GM12878 (cell line): Measurements from ENCODE around the gene KLK13. TPM values are rescaled to one million over a fixed set of nuclear protein-coding genes. Genes with fewer than 3 reads are reported as not detected.

Source experiments
- ATAC-seq: fragments of 200-7000 bp; cut with Tn5 transposase; 3 replicates; pipeline ENCODE4 v1.9.1; 2020; ENCODE audit warnings: mild to moderate bottlenecking, moderate library complexity
- BruUV-seq: library from RNA; stranded (reverse); fragments of 400-500 nt; replicated peaks from 2 replicates; lab custom pipeline; 2021; lab: Mats Ljungman, UMichigan
- CTCF ChIA-PET: fragments of 300-600 bp; sonication (Branson Sonifier 250); formaldehyde crosslinking; extraction: SDS; loops from one replicate; lab custom pipeline; 2021; ENCODE audit warnings: inconsistent platforms; lab: Yijun Ruan, JAX
- POLR2A ChIA-PET: fragments of 350-600 bp; formaldehyde crosslinking; extraction: SDS; loops from one replicate; lab custom pipeline; 2021; ENCODE audit warnings: inconsistent platforms; lab: Charles Lee
- RAD21 ChIA-PET: fragments of 300-600 bp; sonication (Branson Sonifier 250); formaldehyde crosslinking; loops from one replicate; lab custom pipeline; 2023; ENCODE audit warnings: antibody characterized with exemption; ENCODE audit not compliant: unreplicated experiment; lab: Charles Lee
- SMC1A ChIA-PET: fragments of 300-600 bp; sonication (Branson Sonifier 250); formaldehyde crosslinking; loops from one replicate; lab custom pipeline; 2023; ENCODE audit not compliant: unreplicated experiment, uncharacterized antibody; lab: Charles Lee
- DNase-seq: peaks from one replicate; pipeline ENCODE4 v3.0.0-alpha.2; 2011; ENCODE audit warnings: low read depth, low spot score
- FAIRE-seq: peaks from 3 replicates; lab custom pipeline; 2011; peaks lifted over from hg19 to GRCh38; lab: Jason Lieb, UNC
- H2AFZ ChIP-seq: 2 replicates; pipeline ENCODE4 v1.6.0; 2011; ENCODE audit warnings: low read depth, low read length, control low read depth; ENCODE audit not compliant: control insufficient read depth
- H3K27ac ChIP-seq: 2 replicates; pipeline ENCODE4 v1.5.1; 2011; ENCODE audit warnings: control low read depth; ENCODE audit not compliant: control insufficient read depth, insufficient read depth
- H3K27me3 ChIP-seq, 2 experiments: replicated peaks in 1 of 2; 2 replicates each; pipeline versions ENCODE4 v1.6.0 to v1.6.1; 2011; ENCODE audit warnings: low read length in 1 of 2; ENCODE audit not compliant: control insufficient read depth in 2 of 2, insufficient read depth in 2 of 2
- H3K36me3 ChIP-seq, 2 experiments: 2 replicates each; pipeline ENCODE4 v1.5.1; 2011; ENCODE audit warnings: low read length in 1 of 2; ENCODE audit not compliant: control insufficient read depth in 2 of 2, insufficient read depth in 2 of 2
- H3K4me1 ChIP-seq: 2 replicates; pipeline ENCODE4 v1.6.1; 2011; ENCODE audit warnings: mild to moderate bottlenecking, low read length, moderate library complexity, mixed read lengths; ENCODE audit not compliant: control insufficient read depth, insufficient read depth
- H3K4me2 ChIP-seq: 2 replicates; pipeline ENCODE4 v1.6.0; 2011; ENCODE audit warnings: control low read depth; ENCODE audit not compliant: control insufficient read depth, insufficient read depth
- H3K4me3 ChIP-seq: fragments of 200-600 bp; sonication (generic); 2 replicates; pipeline ENCODE4 v1.5.1; 2016
- H3K79me2 ChIP-seq: 2 replicates; pipeline ENCODE4 v1.6.0; 2011; ENCODE audit warnings: low read length; ENCODE audit not compliant: control insufficient read depth, insufficient read depth
- H3K9ac ChIP-seq: 2 replicates; pipeline ENCODE4 v1.8.0; 2011; ENCODE audit warnings: low read length, control low read depth, mixed read lengths; ENCODE audit not compliant: control insufficient read depth, insufficient read depth
- H3K9me3 ChIP-seq: replicated peaks from 3 replicates; pipeline ENCODE4 v1.5.1; 2011; ENCODE audit warnings: mild to moderate bottlenecking, low read length; ENCODE audit not compliant: control insufficient read depth, insufficient read depth
- H4K20me1 ChIP-seq: 2 replicates; pipeline ENCODE4 v1.6.0; 2011; ENCODE audit not compliant: control insufficient read depth, insufficient read depth
- CTCF ChIP-seq, 3 experiments: IDR thresholded peaks in 2 of 3; conservative IDR thresholded peaks in 1 of 3; 2 replicates each; pipeline ENCODE4 v1.5.1; 2011; ENCODE audit warnings: low read depth in 3 of 3, low read length in 3 of 3, mild to moderate bottlenecking in 3 of 3, control low read depth in 2 of 3, moderate library complexity in 2 of 3, inconsistent platforms in 1 of 3, mixed read lengths in 1 of 3; ENCODE audit not compliant: control insufficient read depth in 2 of 3, insufficient read depth in 1 of 3; ENCODE audit errors: extremely low read depth in 1 of 3
- JUNB ChIP-seq: IDR thresholded peaks from 2 replicates; pipeline ENCODE4 v1.6.1; 2016; ENCODE audit warnings: antibody characterized with exemption, mild to moderate bottlenecking
- RAD21 ChIP-seq: IDR thresholded peaks from 2 replicates; pipeline ENCODE4 v1.6.1; 2011; ENCODE audit warnings: mild to moderate bottlenecking, low read depth, low read length, moderate library complexity; ENCODE audit not compliant: insufficient read depth
- REST ChIP-seq: IDR thresholded peaks from 2 replicates; pipeline ENCODE4 v1.6.1; 2012; ENCODE audit warnings: mild to moderate bottlenecking, low read depth, low read length
- RUNX3 ChIP-seq: IDR thresholded peaks from 2 replicates; pipeline ENCODE4 v1.6.1; 2012; ENCODE audit warnings: low read length, inconsistent platforms
- SMC3 ChIP-seq: IDR thresholded peaks from 2 replicates; pipeline ENCODE4 v1.6.1; 2011; ENCODE audit warnings: low read length, improper control_type of control experiment, borderline replicate concordance
- WGBS: methylation state at CpG from one replicate; pipeline ENCODE4 v1.1.6; 2016; ENCODE audit warnings: low lambda C conversion rate; ENCODE audit not compliant: insufficient replicate concordance, insufficient coverage; ENCODE audit errors: missing lambda C conversion rate; 5-methylcytosine and 5-hydroxymethylcytosine counted together
- in situ Hi-C: fragments of 300-500 bp; cut with MboI; formaldehyde crosslinking; loops from 9 replicates; pipeline ENCODE4 v1.14.3; 2018; ENCODE audit warnings: mixed read lengths
- intact Hi-C: fragments of 100-400 bp; cut with micrococcal nuclease; formaldehyde crosslinking; loops from one replicate; pipeline ENCODE4 v1.14.2; 2022; ENCODE audit not compliant: unreplicated experiment
- polyA plus RNA-seq, 11 experiments: library from polyadenylated mRNA; depleted of rRNA in 4 of 11; unstranded in 6 of 11; stranded (reverse) in 5 of 11; fragments of >200 nt; fragmentation: Nextera tagmentation in 4 of 11; fragmentation: Illumina TruSeq in 1 of 11; extraction: Ambion mirVana in 4 of 11; extraction: Trizol in 1 of 11; gene quantifications; 1 replicate in 1 of 11; 2 replicates in 10 of 11; pipeline versions ENCODE4 v1.2.1 to v1.2.3, GENCODE V29; 2011 to 2016; ENCODE audit warnings: inconsistent platforms in 2 of 11, missing spikeins in 2 of 11, low read depth in 1 of 11
- total RNA-seq, 4 experiments: library from RNA; depleted of rRNA in 3 of 4; stranded (reverse); fragments of >200 nt in 3 of 4; fragmentation: Illumina TruSeq in 1 of 4; extraction: Trizol in 1 of 4; gene quantifications; 2 replicates each; pipeline versions ENCODE4 v1.2.1 to v1.2.3, GENCODE V29; 2013 to 2021
- TF ChIP-seq, protein P1 (sequence below): fragments of 450-650 bp; IDR thresholded peaks from 2 replicates; pipeline ENCODE4 v1.6.1; 2017; ENCODE audit warnings: mild to moderate bottlenecking, moderate library complexity

Gene KLK13
- total and polyA plus RNA-seq, 10 of the 15 experiments (the other 5 are each of a cell fraction or from before 2014, with no cell fraction given) = not detected

DNA sequence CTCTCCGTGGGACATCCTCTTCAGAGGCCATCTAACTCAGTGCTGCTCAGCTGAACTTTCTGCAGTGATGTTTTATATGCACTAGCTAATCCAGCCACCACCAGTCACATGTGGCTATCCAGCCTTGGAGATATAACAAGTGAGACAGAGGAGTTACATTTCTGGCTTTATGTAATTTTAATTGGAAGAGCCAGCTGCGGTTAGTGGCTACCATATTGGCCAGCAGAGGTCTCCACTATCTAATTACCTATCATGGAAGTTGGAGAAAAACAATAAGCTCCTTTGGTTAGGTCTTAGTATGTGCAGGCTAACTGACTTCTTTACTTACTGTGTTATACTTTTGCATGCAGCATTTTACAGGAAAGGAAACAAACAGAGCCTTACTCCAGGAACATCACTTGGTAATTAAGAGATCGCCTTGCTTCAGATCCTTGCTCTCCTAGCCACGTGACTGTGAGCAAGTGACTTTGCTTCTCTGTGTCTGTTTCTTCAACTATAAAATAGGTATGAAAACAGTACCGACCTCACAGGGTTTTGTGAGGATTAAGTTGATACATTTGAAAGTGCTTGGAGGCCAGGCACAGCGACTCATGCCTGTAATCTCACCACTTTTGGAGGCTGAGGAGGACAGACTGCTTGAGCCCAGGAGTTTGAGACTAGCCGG lies 43.8 kb downstream of the KLK13 start:
- in situ Hi-C loops (no loop called here), intact Hi-C loops (no loop called here)
- Histone ChIP-seq H3K4me1 (no peaks in the 10 kb centered on the region), H4K20me1 (no peaks in the 10 kb centered on the region), H3K9me3 (no peaks in the 10 kb centered on the region; the same call in 2 of the 3 replicates), H3K9ac (no peak overlapping the region), H3K4me3 (no peak overlapping the region), H2AFZ (no peak overlapping the region), H3K36me3 (no peaks in the 10 kb centered on the region), H3K27me3 (no peaks in the 10 kb centered on the region; a peak in 3 of 4 replicates), H3K4me2 (no peak overlapping the region), H3K27ac (no peak overlapping the region)
- ChIA-PET CTCF (interaction anchor here (0.7 to 1.9 kb wide), 6 partner anchors 41 to 238 kb away, joined by 3 to 17 read pairs (median 4); no protein-coding TSS in a partner anchor), SMC1A (no interaction called here), POLR2A (interaction anchor here (0.6 kb wide), 1 partner anchor 13 kb away, joined by 6 read pairs; no protein-coding TSS in a partner anchor), RAD21 (interaction anchor here (0.5 to 1.4 kb wide), 2 partner anchors 75 to 98 kb away, joined by 3 to 4 read pairs; no protein-coding TSS in a partner anchor)
- ATAC-seq (peak; percentile 49), FAIRE-seq (peak; percentile 54), DNase-seq (no peak)
- BruUV-seq = no TSS peak
- 24% methylated on average over 7 of the region's 7 CpGs for WGBS
- TF ChIP-seq JUNB (no peak), CTCF (IDR thresholded peaks at IDR 0.05 in 2 of 3, conservative IDR thresholded peaks at IDR 0.05 in 1 of 3; ENCODE audit: control insufficient read depth in 2 of 3, extremely low read depth in 1 of 3, insufficient read depth in 1 of 3, low read depth in 3 of 3, low read length in 3 of 3) (peak; percentile 47 to 52 (median 48)), RAD21 (peak; percentile 31; the same call in 1 of the 2 replicates), RUNX3 (peak; percentile 81), REST (no peak), SMC3 (peak; percentile 27; the same call in 1 of the 2 replicates)
- TF ChIP-seq, protein P1, sequence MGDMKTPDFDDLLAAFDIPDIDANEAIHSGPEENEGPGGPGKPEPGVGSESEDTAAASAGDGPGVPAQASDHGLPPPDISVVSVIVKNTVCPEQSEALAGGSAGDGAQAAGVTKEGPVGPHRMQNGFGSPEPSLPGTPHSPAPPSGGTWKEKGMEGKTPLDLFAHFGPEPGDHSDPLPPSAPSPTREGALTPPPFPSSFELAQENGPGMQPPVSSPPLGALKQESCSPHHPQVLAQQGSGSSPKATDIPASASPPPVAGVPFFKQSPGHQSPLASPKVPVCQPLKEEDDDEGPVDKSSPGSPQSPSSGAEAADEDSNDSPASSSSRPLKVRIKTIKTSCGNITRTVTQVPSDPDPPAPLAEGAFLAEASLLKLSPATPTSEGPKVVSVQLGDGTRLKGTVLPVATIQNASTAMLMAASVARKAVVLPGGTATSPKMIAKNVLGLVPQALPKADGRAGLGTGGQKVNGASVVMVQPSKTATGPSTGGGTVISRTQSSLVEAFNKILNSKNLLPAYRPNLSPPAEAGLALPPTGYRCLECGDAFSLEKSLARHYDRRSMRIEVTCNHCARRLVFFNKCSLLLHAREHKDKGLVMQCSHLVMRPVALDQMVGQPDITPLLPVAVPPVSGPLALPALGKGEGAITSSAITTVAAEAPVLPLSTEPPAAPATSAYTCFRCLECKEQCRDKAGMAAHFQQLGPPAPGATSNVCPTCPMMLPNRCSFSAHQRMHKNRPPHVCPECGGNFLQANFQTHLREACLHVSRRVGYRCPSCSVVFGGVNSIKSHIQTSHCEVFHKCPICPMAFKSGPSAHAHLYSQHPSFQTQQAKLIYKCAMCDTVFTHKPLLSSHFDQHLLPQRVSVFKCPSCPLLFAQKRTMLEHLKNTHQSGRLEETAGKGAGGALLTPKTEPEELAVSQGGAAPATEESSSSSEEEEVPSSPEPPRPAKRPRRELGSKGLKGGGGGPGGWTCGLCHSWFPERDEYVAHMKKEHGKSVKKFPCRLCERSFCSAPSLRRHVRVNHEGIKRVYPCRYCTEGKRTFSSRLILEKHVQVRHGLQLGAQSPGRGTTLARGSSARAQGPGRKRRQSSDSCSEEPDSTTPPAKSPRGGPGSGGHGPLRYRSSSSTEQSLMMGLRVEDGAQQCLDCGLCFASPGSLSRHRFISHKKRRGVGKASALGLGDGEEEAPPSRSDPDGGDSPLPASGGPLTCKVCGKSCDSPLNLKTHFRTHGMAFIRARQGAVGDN = no peak
- TF ChIP-seq, all 136 proteins: peak for 4
- H3K79me2 ChIP-seq = no peaks in the 10 kb centered on the region
